OCI-LY7 (cell line): ENCODE measurements around the gene BRMS1. TPM values are rescaled to one million over a fixed set of nuclear protein-coding genes. Genes with fewer than 3 reads are reported as not detected.

Experiments used
- BruUV-seq: library from RNA; stranded (reverse); fragments of 400-500 nt; replicated peaks from 2 replicates; lab custom pipeline; 2021; lab: Mats Ljungman, UMichigan
- CTCF ChIA-PET: fragments of 300-600 bp; sonication (Branson Sonifier 250); formaldehyde crosslinking; loops from one replicate; lab custom pipeline; 2022; ENCODE audit warnings: antibody characterized with exemption; ENCODE audit not compliant: unreplicated experiment; lab: Charles Lee
- POLR2A ChIA-PET: fragments of 300-600 bp; sonication (Branson Sonifier 250); formaldehyde crosslinking; loops from one replicate; lab custom pipeline; 2022; ENCODE audit warnings: antibody characterized with exemption; lab: Charles Lee
- DNase-seq: peaks from one replicate; pipeline ENCODE4 v3.0.0-alpha.2; 2015; ENCODE audit warnings: low spot score
- H2AFZ ChIP-seq: fragments of 200-600 bp; sonication (generic), shearing (Covaris generic); 2 replicates; pipeline ENCODE4 v1.6.1; 2014; ENCODE audit warnings: mild to moderate bottlenecking, antibody characterized with exemption, low read length, moderate library complexity
- H3K27ac ChIP-seq: fragments of 200-600 bp; sonication (generic); 2 replicates; pipeline ENCODE4 v1.5.1; 2014; ENCODE audit warnings: mixed run types, low read depth, mild to moderate bottlenecking, moderate library complexity, low read length, inconsistent platforms; ENCODE audit not compliant: poor library complexity, severe bottlenecking
- H3K36me3 ChIP-seq: fragments of 200-600 bp; sonication (generic); 2 replicates; pipeline ENCODE4 v1.6.1; 2014; ENCODE audit warnings: mild to moderate bottlenecking, antibody characterized with exemption, low read length, moderate library complexity, mixed read lengths; ENCODE audit not compliant: insufficient read depth
- H3K4me1 ChIP-seq: fragments of 200-600 bp; sonication (generic); 2 replicates; pipeline ENCODE4 v1.5.1; 2014; ENCODE audit warnings: mild to moderate bottlenecking, low read length; ENCODE audit not compliant: insufficient read depth, poor library complexity, severe bottlenecking
- H3K4me2 ChIP-seq: fragments of 200-600 bp; sonication (generic); 2 replicates; pipeline ENCODE4 v1.6.1; 2014; ENCODE audit warnings: mild to moderate bottlenecking, low read length
- H3K4me3 ChIP-seq: fragments of 200-600 bp; sonication (generic); 2 replicates; pipeline ENCODE4 v1.5.1; 2014; ENCODE audit warnings: mild to moderate bottlenecking, low read depth, low read length; ENCODE audit not compliant: poor library complexity, severe bottlenecking
- H3K79me2 ChIP-seq: fragments of 200-600 bp; sonication (generic); 2 replicates; pipeline ENCODE4 v1.6.1; 2016; ENCODE audit warnings: low read depth, mild to moderate bottlenecking, low read length, moderate library complexity, mixed read lengths; ENCODE audit not compliant: insufficient read depth
- H3K9me2 ChIP-seq: fragments of 200-600 bp; sonication (generic); 2 replicates; pipeline ENCODE4 v1.6.1; 2016; ENCODE audit warnings: mild to moderate bottlenecking, low read length, mixed read lengths; ENCODE audit not compliant: insufficient read depth
- H3K9me3 ChIP-seq: fragments of 200-600 bp; sonication (generic); 2 replicates; pipeline ENCODE4 v1.6.1; 2014; ENCODE audit warnings: mild to moderate bottlenecking, mixed run types, low read length, mixed read lengths
- H4K20me1 ChIP-seq: fragments of 200-600 bp; sonication (generic); 2 replicates; pipeline ENCODE4 v1.6.1; 2014; ENCODE audit warnings: mild to moderate bottlenecking, antibody characterized with exemption, low read length, moderate library complexity, mixed read lengths; ENCODE audit not compliant: insufficient read depth
- CTCF ChIP-seq: fragments of 200-600 bp; sonication (generic); conservative IDR thresholded peaks from 2 replicates; pipeline ENCODE4 v1.5.1; 2014; ENCODE audit warnings: mild to moderate bottlenecking, antibody characterized with exemption, low read length, moderate library complexity, mixed read lengths
- EZH2phosphoT487 ChIP-seq: fragments of 200-600 bp; sonication (generic); IDR thresholded peaks from 2 replicates; pipeline ENCODE4 v1.6.1; 2018; ENCODE audit warnings: low read depth, borderline replicate concordance, mild to moderate bottlenecking, mixed run types, antibody characterized with exemption, low read length, moderate library complexity, mixed read lengths
- intact Hi-C: fragments of 100-400 bp; cut with micrococcal nuclease; formaldehyde crosslinking; loops from one replicate; pipeline ENCODE4 v1.10.0; 2022; ENCODE audit not compliant: unreplicated experiment
- total RNA-seq, 2 experiments: library from RNA; depleted of rRNA in 1 of 2; stranded (reverse); fragments of >200 nt in 1 of 2; shearing (Covaris generic) in 1 of 2; gene quantifications; 2 replicates each; pipeline ENCODE4 v1.2.3, GENCODE V29; 2014 to 2022

Gene BRMS1
- total RNA-seq, 2 experiments from 2014 or later: 43.1 to 43.8 TPM

GRCh38 chr11:66327171-66328030 is 17.5 kb downstream of the BRMS1 start:
- Histone ChIP-seq H3K4me1 (peaks cover 46% of the 10 kb centered on the region), H3K9me3 (no peaks in the 10 kb centered on the region), H3K4me3 (no peak overlapping the region), H3K36me3 (no peaks in the 10 kb centered on the region), H3K27ac (peak overlapping the region; percentile 54), H3K9me2 (no peaks in the 10 kb centered on the region), H4K20me1 (no peaks in the 10 kb centered on the region), H3K79me2 (no peaks in the 10 kb centered on the region), H2AFZ (peak overlapping the region; percentile 96; the same call in 1 of the 2 replicates), H3K4me2 (peak overlapping the region; percentile 75)
- DNase-seq: no peak
- ChIA-PET CTCF (no interaction called here), POLR2A (interaction anchor here (1.6 kb wide), 1 partner anchor 15 kb away, joined by 7 read pairs; no protein-coding TSS in a partner anchor)
- no TSS peak for BruUV-seq
- intact Hi-C loops: loop anchor here (1.0 to 2.0 kb wide), 2 partner anchors 15 to 39 kb away; partner anchors contain the start of gene YIF1A
- TF ChIP-seq EZH2phosphoT487 (no peak), CTCF (no peak)

GRCh38 chr11:66326261-66327111 is 18.4 kb downstream of the BRMS1 start:
- no peaks in the 10 kb centered on the region for H3K79me2 ChIP-seq
- H3K36me3 ChIP-seq: no peaks in the 10 kb centered on the region
- peak overlapping the region; percentile 26 for H3K4me3 ChIP-seq
- peaks cover 46% of the 10 kb centered on the region for H3K4me1 ChIP-seq
- peak overlapping the region; percentile 66 for H3K4me2 ChIP-seq
- ChIA-PET CTCF (interaction anchor here (0.6 kb wide), 1 partner anchor 14 kb away, joined by 3 read pairs; no protein-coding TSS in a partner anchor), POLR2A (interaction anchor here (0.9 to 1.6 kb wide), 2 partner anchors 14 to 15 kb away, joined by 3 to 7 read pairs; no protein-coding TSS in a partner anchor)
- BruUV-seq: no TSS peak
- intact Hi-C loops: no loop called here
- H3K9me2 ChIP-seq: no peaks in the 10 kb centered on the region
- H3K9me3 ChIP-seq: no peaks in the 10 kb centered on the region
- TF ChIP-seq CTCF: no peak
- TF ChIP-seq EZH2phosphoT487: no peak
- H4K20me1 ChIP-seq: no peaks in the 10 kb centered on the region
- H2AFZ ChIP-seq: peak overlapping the region; percentile 43; the same call in 1 of the 2 replicates
- peak overlapping the region; percentile 54 for H3K27ac ChIP-seq
- peak; percentile 73 for DNase-seq
